Endodermal cell (in vitro differentiated cells): ENCODE measurements around the gene SGO2. TPM values are rescaled to one million over a fixed set of nuclear protein-coding genes. Genes with fewer than 3 reads are reported as not detected.

Experiments used
- DNase-seq: peaks from one replicate; pipeline ENCODE4 v3.0.0-alpha.2; 2017
- H3K27ac ChIP-seq: 2 replicates; pipeline ENCODE4 v1.5.1; 2013; ENCODE audit warnings: mild to moderate bottlenecking, low read depth, low read length, moderate library complexity
- H3K27me3 ChIP-seq: 2 replicates; pipeline ENCODE4 v1.6.1; 2013; ENCODE audit warnings: mild to moderate bottlenecking, low read length, moderate library complexity; ENCODE audit not compliant: insufficient read depth, control insufficient read depth, poor library complexity, severe bottlenecking
- H3K36me3 ChIP-seq: 2 replicates; pipeline ENCODE4 v1.7.0; 2013; ENCODE audit warnings: mild to moderate bottlenecking, low read length, moderate library complexity; ENCODE audit not compliant: control insufficient read depth, insufficient read depth
- H3K4me1 ChIP-seq: one replicate; pipeline ENCODE4 v1.7.0; 2013; ENCODE audit warnings: low read length; ENCODE audit not compliant: control insufficient read depth, insufficient read depth
- H3K4me3 ChIP-seq: 2 replicates; pipeline ENCODE4 v1.5.1; 2013; ENCODE audit warnings: mild to moderate bottlenecking, low read length, moderate library complexity
- H3K9ac ChIP-seq: 2 replicates; pipeline ENCODE4 v1.6.1; 2013; ENCODE audit warnings: mild to moderate bottlenecking, low read length, moderate library complexity; ENCODE audit not compliant: poor library complexity, severe bottlenecking; ENCODE audit errors: extremely low read depth
- H3K9me3 ChIP-seq: 2 replicates; pipeline ENCODE4 v1.6.1; 2013; ENCODE audit warnings: mild to moderate bottlenecking, low read length, moderate library complexity; ENCODE audit not compliant: control insufficient read depth
- H3K27ac Mint-ChIP-seq: 2 replicates; pipeline ENCODE4 v1.8.0; 2020; ENCODE audit warnings: mixed read lengths
- H3K27me3 Mint-ChIP-seq: 2 replicates; pipeline ENCODE4 v1.8.0; 2021; ENCODE audit warnings: mild to moderate bottlenecking, mixed read lengths; ENCODE audit not compliant: insufficient read depth
- H3K36me3 Mint-ChIP-seq: 2 replicates; pipeline ENCODE4 v1.8.0; 2020; ENCODE audit warnings: low read depth, mixed read lengths
- H3K4me1 Mint-ChIP-seq: 2 replicates; pipeline ENCODE4 v1.8.0; 2020; ENCODE audit warnings: mixed read lengths
- H3K4me3 Mint-ChIP-seq: 2 replicates; pipeline ENCODE4 v1.8.0; 2020; ENCODE audit warnings: mild to moderate bottlenecking, moderate library complexity, mixed read lengths
- H3K9me3 Mint-ChIP-seq: 2 replicates; pipeline ENCODE4 v1.8.0; 2020; ENCODE audit warnings: mild to moderate bottlenecking, mixed read lengths
- WGBS, 2 experiments: methylation state at CpG; one replicate each; pipeline versions ENCODE4 v1.1.5 to v1.1.7; 2013; ENCODE audit warnings: missing lambda C conversion rate in 2 of 2, mixed read lengths in 1 of 2; ENCODE audit not compliant: insufficient coverage in 1 of 2, insufficient read length in 1 of 2; 5-methylcytosine and 5-hydroxymethylcytosine counted together
- total RNA-seq, 2 donors: library from RNA; stranded (reverse); fragmentation: NEBNext Ultra II Directional in 1 of 2; extraction: Animal tissue kit (Norgen Biotek cat#: 25700) in 1 of 2; gene quantifications; 2 replicates in 1 of 2; 3 replicates in 1 of 2; pipeline ENCODE4 v1.2.1, GENCODE V29; 2021
- TF ChIP-seq, protein P1 (sequence below): fragments of 200-600 bp; sonication (generic); conservative IDR thresholded peaks from 2 replicates; pipeline ENCODE4 v1.5.0; 2021; ENCODE audit warnings: antibody characterized with exemption, mild to moderate bottlenecking

The SGO2 gene
- total RNA-seq, 2 donors from 2014 or later = 20.0 to 37.8 TPM

DNA sequence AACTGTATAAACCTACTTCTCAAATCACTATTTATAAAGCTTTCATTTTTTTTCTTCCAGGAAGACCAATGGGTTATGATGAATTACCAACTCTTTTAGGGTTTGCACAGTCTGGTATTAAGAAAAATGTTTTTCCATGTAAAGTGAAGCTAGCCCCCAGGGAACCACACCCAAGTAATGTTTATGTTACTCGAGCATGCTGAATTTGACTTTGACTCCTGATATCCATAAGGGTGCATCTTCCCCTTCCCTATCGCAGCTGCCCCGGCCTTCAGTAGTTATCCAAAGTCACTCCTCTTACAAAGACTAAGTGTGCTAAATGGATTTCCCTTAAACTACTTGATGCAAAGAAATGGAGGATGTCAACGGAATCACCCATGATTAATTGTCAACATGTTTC is 37.8 kb upstream of the SGO2 start:
- 93 to 100% methylated on average over 4 of the region's 4 CpGs for WGBS, 2 experiments
- Histone ChIP-seq H3K27ac (no peak overlapping the region), H3K4me1 (peaks cover 4% of the 10 kb centered on the region), H3K9ac (no peak overlapping the region), H3K36me3 (peaks cover 15% of the 10 kb centered on the region), H3K9me3 (peaks cover 8% of the 10 kb centered on the region), H3K27me3 (no peaks in the 10 kb centered on the region), H3K4me3 (no peak overlapping the region)
- no peak for DNase-seq
- Mint-ChIP-seq H3K9me3 (peaks cover 8% of the 10 kb centered on the region), H3K27ac (no peak overlapping the region), H3K36me3 (peaks cover 35% of the 10 kb centered on the region), H3K27me3 (no peaks in the 10 kb centered on the region), H3K4me1 (peaks cover 3% of the 10 kb centered on the region), H3K4me3 (no peak overlapping the region)
- TF ChIP-seq, protein P1, sequence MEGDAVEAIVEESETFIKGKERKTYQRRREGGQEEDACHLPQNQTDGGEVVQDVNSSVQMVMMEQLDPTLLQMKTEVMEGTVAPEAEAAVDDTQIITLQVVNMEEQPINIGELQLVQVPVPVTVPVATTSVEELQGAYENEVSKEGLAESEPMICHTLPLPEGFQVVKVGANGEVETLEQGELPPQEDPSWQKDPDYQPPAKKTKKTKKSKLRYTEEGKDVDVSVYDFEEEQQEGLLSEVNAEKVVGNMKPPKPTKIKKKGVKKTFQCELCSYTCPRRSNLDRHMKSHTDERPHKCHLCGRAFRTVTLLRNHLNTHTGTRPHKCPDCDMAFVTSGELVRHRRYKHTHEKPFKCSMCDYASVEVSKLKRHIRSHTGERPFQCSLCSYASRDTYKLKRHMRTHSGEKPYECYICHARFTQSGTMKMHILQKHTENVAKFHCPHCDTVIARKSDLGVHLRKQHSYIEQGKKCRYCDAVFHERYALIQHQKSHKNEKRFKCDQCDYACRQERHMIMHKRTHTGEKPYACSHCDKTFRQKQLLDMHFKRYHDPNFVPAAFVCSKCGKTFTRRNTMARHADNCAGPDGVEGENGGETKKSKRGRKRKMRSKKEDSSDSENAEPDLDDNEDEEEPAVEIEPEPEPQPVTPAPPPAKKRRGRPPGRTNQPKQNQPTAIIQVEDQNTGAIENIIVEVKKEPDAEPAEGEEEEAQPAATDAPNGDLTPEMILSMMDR = no peak

GRCh38 chr2:200490001-200490400 is 36.0 kb upstream of the SGO2 start:
- Histone ChIP-seq H3K27ac (no peak overlapping the region), H3K4me3 (no peak overlapping the region), H3K9ac (no peak overlapping the region), H3K27me3 (no peaks in the 10 kb centered on the region), H3K9me3 (peaks cover 8% of the 10 kb centered on the region), H3K4me1 (no peaks in the 10 kb centered on the region), H3K36me3 (peaks cover 15% of the 10 kb centered on the region)
- Mint-ChIP-seq H3K4me1 (no peaks in the 10 kb centered on the region), H3K27ac (no peak overlapping the region), H3K36me3 (peaks cover 43% of the 10 kb centered on the region), H3K9me3 (peaks cover 8% of the 10 kb centered on the region), H3K4me3 (no peak overlapping the region), H3K27me3 (no peaks in the 10 kb centered on the region)
- no peak for DNase-seq
- TF ChIP-seq, protein P1 = no peak
- WGBS, 2 experiments = 86 to 95% methylated on average over 11 to 22 of the region's 22 CpGs

GRCh38 chr2:200492656-200493055 is 33.4 kb upstream of the SGO2 start:
- TF ChIP-seq, protein P1 = no peak
- H3K27ac Mint-ChIP-seq = no peak overlapping the region
- H3K4me1 Mint-ChIP-seq = no peaks in the 10 kb centered on the region
- Histone ChIP-seq H3K4me3 (no peak overlapping the region), H3K9ac (no peak overlapping the region), H3K4me1 (no peaks in the 10 kb centered on the region), H3K27ac (no peak overlapping the region), H3K36me3 (peaks cover 22% of the 10 kb centered on the region), H3K27me3 (no peaks in the 10 kb centered on the region), H3K9me3 (peaks cover 8% of the 10 kb centered on the region)
- H3K27me3 Mint-ChIP-seq = no peaks in the 10 kb centered on the region
- no peak for DNase-seq
- peaks cover 53% of the 10 kb centered on the region for H3K36me3 Mint-ChIP-seq
- no peak overlapping the region for H3K4me3 Mint-ChIP-seq
- H3K9me3 Mint-ChIP-seq = peaks cover 8% of the 10 kb centered on the region
